HepG2 (cell line): ENCODE measurements around the gene OS9. TPM values are rescaled to one million over a fixed set of nuclear protein-coding genes. Genes with fewer than 3 reads are reported as not detected.
A peak's percentile ranks its signal among the peaks of the same experiment; 100 is the strongest.

Experiments used
- AHR ChIP-seq: IDR thresholded peaks from 2 replicates; pipeline ENCODE4 v1.6.1; 2018; ENCODE audit warnings: missing genetic modification reagents, missing compliant biosample characterization
- GFI1 ChIP-seq: sonication (generic); formaldehyde crosslinking; IDR thresholded peaks from 2 replicates; pipeline ENCODE4 v1.5.0; 2020; ENCODE audit warnings: missing genetic modification reagents, mild to moderate bottlenecking, borderline replicate concordance
- KLF6 ChIP-seq: IDR thresholded peaks from 2 replicates; pipeline ENCODE4 v1.8.0; 2016; ENCODE audit warnings: missing biosample characterization, missing genetic modification reagents
- PAF1 ChIP-seq: IDR thresholded peaks from 2 replicates; pipeline ENCODE4 v1.6.1; 2016; ENCODE audit warnings: missing genetic modification reagents, missing compliant biosample characterization
- RFXAP ChIP-seq: sonication (generic); formaldehyde crosslinking; IDR thresholded peaks from 2 replicates; pipeline ENCODE4 v1.4.0; 2020; ENCODE audit warnings: missing genetic modification reagents, borderline replicate concordance
- SMAD1 ChIP-seq: sonication (generic); formaldehyde crosslinking; IDR thresholded peaks from 2 replicates; pipeline ENCODE4 v1.4.0; 2020; ENCODE audit warnings: missing genetic modification reagents, low read depth, mild to moderate bottlenecking, borderline replicate concordance
- SP4 ChIP-seq: sonication (generic); formaldehyde crosslinking; IDR thresholded peaks from 2 replicates; pipeline ENCODE4 v1.8.1; 2023; ENCODE audit warnings: mild to moderate bottlenecking, missing genetic modification reagents
- TSC22D2 ChIP-seq: sonication (generic); formaldehyde crosslinking; IDR thresholded peaks from 2 replicates; pipeline ENCODE4 v1.5.1; 2020; ENCODE audit warnings: missing genetic modification reagents, mild to moderate bottlenecking, borderline replicate concordance
- ZBTB7B ChIP-seq: sonication (generic); formaldehyde crosslinking; IDR thresholded peaks from 2 replicates; pipeline ENCODE4 v1.4.0; 2020; ENCODE audit warnings: missing genetic modification reagents
- ZFP82 ChIP-seq: sonication (generic); formaldehyde crosslinking; IDR thresholded peaks from 2 replicates; pipeline ENCODE4 v1.5.1; 2020; ENCODE audit warnings: mild to moderate bottlenecking, missing genetic modification reagents, borderline replicate concordance
- ZMAT3 ChIP-seq: sonication (generic); formaldehyde crosslinking; conservative IDR thresholded peaks from 2 replicates; pipeline ENCODE4 v1.7.0; 2021; ENCODE audit warnings: missing genetic modification reagents
- ZNF570 ChIP-seq: sonication (generic); formaldehyde crosslinking; IDR thresholded peaks from 2 replicates; pipeline ENCODE4 v1.4.0; 2020; ENCODE audit warnings: mild to moderate bottlenecking, missing genetic modification reagents, borderline replicate concordance
- ZNF615 ChIP-seq: sonication (generic); formaldehyde crosslinking; IDR thresholded peaks from 2 replicates; pipeline ENCODE4 v1.5.0; 2020; ENCODE audit warnings: mild to moderate bottlenecking, missing genetic modification reagents, borderline replicate concordance
- ZNF75D ChIP-seq: sonication (generic); formaldehyde crosslinking; IDR thresholded peaks from 2 replicates; pipeline ENCODE4 v1.8.1; 2023; ENCODE audit warnings: missing genetic modification reagents, mild to moderate bottlenecking, borderline replicate concordance
- ZNF790 ChIP-seq: sonication (generic); formaldehyde crosslinking; IDR thresholded peaks from 2 replicates; pipeline ENCODE4 v1.8.0; 2022; ENCODE audit warnings: missing genetic modification reagents, mild to moderate bottlenecking, borderline replicate concordance
- polyA plus RNA-seq, 8 experiments: library from polyadenylated mRNA; depleted of rRNA in 3 of 8; stranded (reverse) in 7 of 8; unstranded in 1 of 8; fragments of >200 nt; fragmentation: Illumina TruSeq in 4 of 8; extraction: Trizol in 4 of 8; gene quantifications; 2 replicates each; pipeline versions ENCODE4 v1.2.1 to v1.2.3, GENCODE V29; 2011 to 2016; ENCODE audit warnings: low read depth in 4 of 8, missing spikeins in 1 of 8, mixed read lengths in 1 of 8; ENCODE audit not compliant: insufficient read depth in 1 of 8
- total RNA-seq, 5 experiments: library from RNA; depleted of rRNA; stranded (reverse); fragments of >200 nt; fragmentation: Illumina TruSeq; extraction: Trizol; gene quantifications; 2 replicates each; pipeline ENCODE4 v1.2.3, GENCODE V29; 2016; ENCODE audit warnings: low read depth in 1 of 5
- TF ChIP-seq, protein P1 (sequence below): sonication (generic); formaldehyde crosslinking; IDR thresholded peaks from 2 replicates; pipeline ENCODE4 v1.5.1; 2020; ENCODE audit warnings: mild to moderate bottlenecking, missing genetic modification reagents, moderate library complexity
- TF ChIP-seq, protein P2 (sequence below): sonication (generic); formaldehyde crosslinking; IDR thresholded peaks from 2 replicates; pipeline ENCODE4 v1.4.0; 2020; ENCODE audit warnings: missing genetic modification reagents
- TF ChIP-seq, protein P3 (sequence below): sonication (generic); formaldehyde crosslinking; conservative IDR thresholded peaks from 2 replicates; pipeline ENCODE4 v1.5.0; 2020; ENCODE audit warnings: missing genetic modification reagents
- TF ChIP-seq, protein P4 (sequence below): sonication (generic); formaldehyde crosslinking; conservative IDR thresholded peaks from 2 replicates; pipeline ENCODE4 v1.8.0; 2022; ENCODE audit warnings: missing genetic modification reagents

Gene OS9
- total and polyA plus RNA-seq, 2 of the 13 experiments (the other 11 are each of a cell fraction or from before 2014, with no cell fraction given) = 156 to 206 TPM

DNA sequence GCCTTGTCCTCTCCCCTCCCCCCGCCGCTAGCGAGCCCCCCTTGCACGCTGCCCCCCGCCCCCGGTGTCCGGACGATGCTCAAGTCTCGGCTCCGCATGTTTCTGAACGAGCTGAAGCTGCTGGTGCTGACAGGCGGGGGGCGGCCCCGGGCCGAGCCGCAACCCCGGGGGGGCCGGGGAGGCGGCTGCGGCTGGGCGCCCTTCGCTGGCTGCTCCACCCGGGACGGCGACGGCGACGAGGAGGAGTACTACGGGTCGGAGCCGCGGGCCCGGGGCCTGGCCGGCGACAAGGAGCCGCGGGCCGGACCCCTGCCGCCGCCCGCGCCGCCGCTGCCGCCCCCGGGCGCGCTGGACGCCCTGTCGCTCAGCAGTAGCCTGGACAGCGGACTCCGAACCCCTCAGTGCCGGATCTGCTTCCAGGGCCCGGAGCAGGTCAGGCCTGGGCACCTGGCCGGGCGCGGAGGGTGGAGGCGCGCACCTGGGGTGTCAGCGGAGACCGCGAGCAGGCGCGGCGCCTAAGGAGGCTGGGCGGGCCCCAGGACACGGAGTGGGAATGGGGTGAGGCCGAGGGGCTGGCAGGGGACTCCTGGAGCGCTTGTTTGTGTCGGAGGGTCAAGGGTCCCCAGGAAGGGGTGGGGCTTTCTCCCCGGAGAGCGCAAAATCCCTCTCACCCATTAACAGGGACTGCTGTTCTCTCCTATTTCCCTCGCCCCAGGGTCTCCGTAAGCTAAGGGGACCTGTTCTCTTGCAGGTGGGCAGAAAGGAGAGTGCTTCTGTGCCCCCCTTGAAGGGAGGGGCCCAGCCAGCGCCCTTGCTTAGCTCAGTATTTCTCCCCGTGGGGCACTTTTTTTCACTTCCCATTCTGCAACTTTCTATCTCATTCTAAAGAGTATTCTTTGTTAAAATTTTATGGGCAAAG lies 61.8 kb downstream of the OS9 start (continued):
- TF ChIP-seq ZFP82 (0 out of 2 replicates have a peak, but pooled peaks have one; percentile 35), TSC22D2 (CRISPR knock-in tag) (no peak), AHR (CRISPR knock-in tag) (peak; percentile 41; the same call in 1 of the 2 replicates), SP4 (peak; percentile 38; the same call in 1 of the 2 replicates), GFI1 (CRISPR knock-in tag) (no peak), ZNF570 (CRISPR knock-in tag) (no peak), ZBTB7B (CRISPR knock-in tag) (peak; percentile 82), ZNF615 (CRISPR knock-in tag) (no peak), PAF1 (no peak), ZMAT3 (no peak), ZNF790 (CRISPR knock-in tag) (no peak), KLF6 (CRISPR knock-in tag) (0 out of 2 replicates have a peak, but pooled peaks have one; percentile 51), ZNF75D (CRISPR knock-in tag) (no peak), SMAD1 (CRISPR knock-in tag) (no peak), RFXAP (CRISPR knock-in tag) (0 out of 2 replicates have a peak, but pooled peaks have one; percentile 49)
- TF ChIP-seq, protein P1, sequence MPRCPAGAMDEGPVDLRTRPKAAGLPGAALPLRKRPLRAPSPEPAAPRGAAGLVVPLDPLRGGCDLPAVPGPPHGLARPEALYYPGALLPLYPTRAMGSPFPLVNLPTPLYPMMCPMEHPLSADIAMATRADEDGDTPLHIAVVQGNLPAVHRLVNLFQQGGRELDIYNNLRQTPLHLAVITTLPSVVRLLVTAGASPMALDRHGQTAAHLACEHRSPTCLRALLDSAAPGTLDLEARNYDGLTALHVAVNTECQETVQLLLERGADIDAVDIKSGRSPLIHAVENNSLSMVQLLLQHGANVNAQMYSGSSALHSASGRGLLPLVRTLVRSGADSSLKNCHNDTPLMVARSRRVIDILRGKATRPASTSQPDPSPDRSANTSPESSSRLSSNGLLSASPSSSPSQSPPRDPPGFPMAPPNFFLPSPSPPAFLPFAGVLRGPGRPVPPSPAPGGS (CRISPR knock-in tag) = no peak
- TF ChIP-seq, protein P2, sequence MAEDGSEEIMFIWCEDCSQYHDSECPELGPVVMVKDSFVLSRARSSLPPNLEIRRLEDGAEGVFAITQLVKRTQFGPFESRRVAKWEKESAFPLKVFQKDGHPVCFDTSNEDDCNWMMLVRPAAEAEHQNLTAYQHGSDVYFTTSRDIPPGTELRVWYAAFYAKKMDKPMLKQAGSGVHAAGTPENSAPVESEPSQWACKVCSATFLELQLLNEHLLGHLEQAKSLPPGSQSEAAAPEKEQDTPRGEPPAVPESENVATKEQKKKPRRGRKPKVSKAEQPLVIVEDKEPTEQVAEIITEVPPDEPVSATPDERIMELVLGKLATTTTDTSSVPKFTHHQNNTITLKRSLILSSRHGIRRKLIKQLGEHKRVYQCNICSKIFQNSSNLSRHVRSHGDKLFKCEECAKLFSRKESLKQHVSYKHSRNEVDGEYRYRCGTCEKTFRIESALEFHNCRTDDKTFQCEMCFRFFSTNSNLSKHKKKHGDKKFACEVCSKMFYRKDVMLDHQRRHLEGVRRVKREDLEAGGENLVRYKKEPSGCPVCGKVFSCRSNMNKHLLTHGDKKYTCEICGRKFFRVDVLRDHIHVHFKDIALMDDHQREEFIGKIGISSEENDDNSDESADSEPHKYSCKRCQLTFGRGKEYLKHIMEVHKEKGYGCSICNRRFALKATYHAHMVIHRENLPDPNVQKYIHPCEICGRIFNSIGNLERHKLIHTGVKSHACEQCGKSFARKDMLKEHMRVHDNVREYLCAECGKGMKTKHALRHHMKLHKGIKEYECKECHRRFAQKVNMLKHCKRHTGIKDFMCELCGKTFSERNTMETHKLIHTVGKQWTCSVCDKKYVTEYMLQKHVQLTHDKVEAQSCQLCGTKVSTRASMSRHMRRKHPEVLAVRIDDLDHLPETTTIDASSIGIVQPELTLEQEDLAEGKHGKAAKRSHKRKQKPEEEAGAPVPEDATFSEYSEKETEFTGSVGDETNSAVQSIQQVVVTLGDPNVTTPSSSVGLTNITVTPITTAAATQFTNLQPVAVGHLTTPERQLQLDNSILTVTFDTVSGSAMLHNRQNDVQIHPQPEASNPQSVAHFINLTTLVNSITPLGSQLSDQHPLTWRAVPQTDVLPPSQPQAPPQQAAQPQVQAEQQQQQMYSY = 0 out of 2 replicates have a peak, but pooled peaks have one; percentile 42
- TF ChIP-seq, protein P3, sequence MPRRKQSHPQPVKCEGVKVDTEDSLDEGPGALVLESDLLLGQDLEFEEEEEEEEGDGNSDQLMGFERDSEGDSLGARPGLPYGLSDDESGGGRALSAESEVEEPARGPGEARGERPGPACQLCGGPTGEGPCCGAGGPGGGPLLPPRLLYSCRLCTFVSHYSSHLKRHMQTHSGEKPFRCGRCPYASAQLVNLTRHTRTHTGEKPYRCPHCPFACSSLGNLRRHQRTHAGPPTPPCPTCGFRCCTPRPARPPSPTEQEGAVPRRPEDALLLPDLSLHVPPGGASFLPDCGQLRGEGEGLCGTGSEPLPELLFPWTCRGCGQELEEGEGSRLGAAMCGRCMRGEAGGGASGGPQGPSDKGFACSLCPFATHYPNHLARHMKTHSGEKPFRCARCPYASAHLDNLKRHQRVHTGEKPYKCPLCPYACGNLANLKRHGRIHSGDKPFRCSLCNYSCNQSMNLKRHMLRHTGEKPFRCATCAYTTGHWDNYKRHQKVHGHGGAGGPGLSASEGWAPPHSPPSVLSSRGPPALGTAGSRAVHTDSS (CRISPR knock-in tag) = no peak
- TF ChIP-seq, protein P4, sequence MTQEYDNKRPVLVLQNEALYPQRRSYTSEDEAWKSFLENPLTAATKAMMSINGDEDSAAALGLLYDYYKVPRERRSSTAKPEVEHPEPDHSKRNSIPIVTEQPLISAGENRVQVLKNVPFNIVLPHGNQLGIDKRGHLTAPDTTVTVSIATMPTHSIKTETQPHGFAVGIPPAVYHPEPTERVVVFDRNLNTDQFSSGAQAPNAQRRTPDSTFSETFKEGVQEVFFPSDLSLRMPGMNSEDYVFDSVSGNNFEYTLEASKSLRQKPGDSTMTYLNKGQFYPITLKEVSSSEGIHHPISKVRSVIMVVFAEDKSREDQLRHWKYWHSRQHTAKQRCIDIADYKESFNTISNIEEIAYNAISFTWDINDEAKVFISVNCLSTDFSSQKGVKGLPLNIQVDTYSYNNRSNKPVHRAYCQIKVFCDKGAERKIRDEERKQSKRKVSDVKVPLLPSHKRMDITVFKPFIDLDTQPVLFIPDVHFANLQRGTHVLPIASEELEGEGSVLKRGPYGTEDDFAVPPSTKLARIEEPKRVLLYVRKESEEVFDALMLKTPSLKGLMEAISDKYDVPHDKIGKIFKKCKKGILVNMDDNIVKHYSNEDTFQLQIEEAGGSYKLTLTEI = no peak
